Effector memory CD8-positive, alpha-beta T cell (primary cell): Measurements from ENCODE around the gene IQCK.

ENCODE experiments used
- ATAC-seq: fragments of 150-1000 bp; cut with Tn5 transposase; replicated peaks from 2 replicates; pipeline ENCODE4 v1.10.0; 2021; ENCODE audit warnings: mild to moderate bottlenecking, moderate library complexity
- DNase-seq, 3 experiments: peaks; one replicate each; pipeline ENCODE4 v3.0.0; 2021
- H3K27ac Mint-ChIP-seq, 2 donors: one replicate each; pipeline ENCODE4 v1.8.0; 2022; ENCODE audit warnings: mild to moderate bottlenecking in 2 of 2, mixed read lengths in 2 of 2, moderate library complexity in 2 of 2
- H3K27me3 Mint-ChIP-seq, 2 donors: one replicate each; pipeline ENCODE4 v1.8.0; 2022; ENCODE audit warnings: mixed read lengths in 2 of 2
- H3K36me3 Mint-ChIP-seq: one replicate; pipeline ENCODE4 v1.8.0; 2022; ENCODE audit warnings: mild to moderate bottlenecking, moderate library complexity, mixed read lengths; ENCODE audit not compliant: insufficient read depth
- H3K4me1 Mint-ChIP-seq, 2 donors: one replicate each; pipeline ENCODE4 v1.8.0; 2022; ENCODE audit warnings: low read depth in 2 of 2, mixed read lengths in 2 of 2
- H3K4me3 Mint-ChIP-seq, 2 donors: one replicate each; pipeline ENCODE4 v1.8.0; 2022; ENCODE audit warnings: mild to moderate bottlenecking in 2 of 2, mixed read lengths in 2 of 2, moderate library complexity in 2 of 2
- H3K9me3 Mint-ChIP-seq, 2 donors: one replicate each; pipeline ENCODE4 v1.8.0; 2022; ENCODE audit warnings: mixed read lengths in 2 of 2

Gene IQCK

DNA sequence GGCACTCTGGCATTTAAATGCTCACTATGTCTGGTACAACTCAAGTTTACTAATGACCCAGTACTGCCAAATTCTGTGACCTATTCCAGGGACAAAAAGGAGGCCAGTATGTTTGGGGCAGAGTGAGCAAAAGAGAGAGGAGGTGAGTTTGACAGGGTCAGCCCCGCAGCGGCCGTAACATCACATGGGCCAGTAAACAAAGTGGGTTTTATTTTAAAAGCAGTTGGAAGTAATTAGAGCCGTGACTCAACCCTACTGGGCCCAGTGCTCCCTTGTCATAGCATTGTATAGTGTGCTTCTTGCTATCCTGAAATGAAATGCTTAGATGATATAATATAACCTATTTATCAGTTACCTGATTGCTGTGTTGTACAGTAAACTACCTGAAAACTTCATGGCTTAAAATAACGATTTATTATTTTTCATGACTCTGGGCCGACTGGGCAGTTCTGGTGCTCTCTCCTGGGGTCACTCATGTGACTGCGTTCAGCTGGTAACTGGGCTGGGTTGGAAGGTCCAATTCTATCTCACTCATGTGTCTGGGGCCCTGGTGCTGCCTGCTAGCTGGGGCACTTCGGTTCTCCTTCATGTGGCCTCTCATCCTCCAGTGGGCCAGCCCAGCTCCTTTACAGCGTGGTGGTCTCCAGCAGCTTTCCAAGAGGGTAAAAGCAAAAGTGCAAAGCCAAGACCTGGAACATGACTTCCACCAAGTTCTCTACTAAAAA, 27.4 kb downstream of the IQCK start:
- ATAC-seq: no peak
- Mint-ChIP-seq H3K9me3 (no peaks in the 10 kb centered on the region), H3K36me3 (no peaks in the 10 kb centered on the region)

DNA sequence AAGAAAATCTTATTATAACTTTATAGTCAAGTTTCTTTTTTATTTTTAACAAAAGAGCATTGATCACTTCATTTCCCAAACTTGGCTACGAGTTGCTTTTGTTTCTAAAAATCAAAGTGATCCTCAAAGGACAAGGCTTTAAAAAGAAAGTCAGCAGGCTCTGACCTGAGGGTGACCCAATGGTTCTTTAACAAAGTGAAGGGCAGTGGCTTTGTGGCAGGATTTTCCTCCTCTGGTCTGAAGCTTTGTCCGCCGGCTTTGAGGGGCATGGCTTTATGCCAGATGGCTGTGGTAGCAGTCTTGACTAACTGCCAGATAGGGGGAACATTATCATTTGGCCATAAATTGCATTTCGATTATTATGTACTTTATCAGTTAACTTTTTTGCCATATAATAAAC, 28.5 kb downstream of the IQCK start:
- Mint-ChIP-seq H3K27me3 (no peaks in the 10 kb centered on the region), H3K27ac (no peak overlapping the region), H3K9me3 (no peaks in the 10 kb centered on the region), H3K4me1 (no peaks in the 10 kb centered on the region), H3K4me3 (no peak overlapping the region), H3K36me3 (no peaks in the 10 kb centered on the region)
- ATAC-seq (no peak), DNase-seq (no peak)

More for the DNA sequence above, 27.4 kb downstream of the IQCK start:
- H3K27me3 Mint-ChIP-seq: no peaks in the 10 kb centered on the region
- no peak overlapping the region for H3K4me3 Mint-ChIP-seq
- DNase-seq: no peak
- no peaks in the 10 kb centered on the region for H3K4me1 Mint-ChIP-seq
- no peak overlapping the region for H3K27ac Mint-ChIP-seq

DNA sequence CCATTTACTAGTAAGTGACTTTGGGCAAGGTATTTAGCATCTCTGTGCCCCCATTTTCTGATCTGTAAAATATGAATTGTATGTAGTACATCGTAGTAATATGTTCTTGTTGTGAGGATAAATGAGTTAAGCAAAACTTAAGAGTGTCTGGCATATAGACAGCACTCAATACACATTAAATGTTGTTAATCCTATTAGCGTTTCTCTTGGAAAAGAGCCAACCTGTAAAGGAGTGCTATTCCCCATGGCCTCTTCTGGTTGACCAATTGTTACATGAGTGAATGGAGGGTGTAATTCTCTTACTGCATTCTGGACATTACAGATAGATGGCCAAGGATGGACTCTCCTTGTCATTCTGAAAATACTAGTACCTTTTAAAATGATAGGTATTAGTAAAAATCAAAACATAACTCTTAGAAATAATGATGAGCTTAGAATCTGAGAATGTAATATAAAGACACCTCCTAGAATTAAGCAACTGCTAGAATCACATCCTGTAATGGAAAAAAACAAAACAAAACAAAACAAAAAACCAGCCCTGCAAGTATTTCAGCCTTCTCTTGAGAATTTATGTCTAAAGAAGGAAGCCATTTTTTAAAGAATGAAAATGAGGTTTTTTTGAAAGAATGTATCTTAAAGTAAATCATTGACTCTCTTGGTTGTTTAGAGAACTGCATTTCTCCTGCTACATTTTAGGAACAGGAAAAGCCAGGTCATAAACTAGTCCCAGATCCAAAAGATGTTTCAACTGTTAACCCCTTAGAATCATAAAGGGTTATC, 30.5 kb downstream of the IQCK start:
- Mint-ChIP-seq H3K27ac (no peak overlapping the region), H3K36me3 (no peaks in the 10 kb centered on the region), H3K9me3 (no peaks in the 10 kb centered on the region), H3K27me3 (no peaks in the 10 kb centered on the region), H3K4me3 (no peak overlapping the region), H3K4me1 (no peaks in the 10 kb centered on the region)
- DNase-seq (no peak), ATAC-seq (no peak)

DNA sequence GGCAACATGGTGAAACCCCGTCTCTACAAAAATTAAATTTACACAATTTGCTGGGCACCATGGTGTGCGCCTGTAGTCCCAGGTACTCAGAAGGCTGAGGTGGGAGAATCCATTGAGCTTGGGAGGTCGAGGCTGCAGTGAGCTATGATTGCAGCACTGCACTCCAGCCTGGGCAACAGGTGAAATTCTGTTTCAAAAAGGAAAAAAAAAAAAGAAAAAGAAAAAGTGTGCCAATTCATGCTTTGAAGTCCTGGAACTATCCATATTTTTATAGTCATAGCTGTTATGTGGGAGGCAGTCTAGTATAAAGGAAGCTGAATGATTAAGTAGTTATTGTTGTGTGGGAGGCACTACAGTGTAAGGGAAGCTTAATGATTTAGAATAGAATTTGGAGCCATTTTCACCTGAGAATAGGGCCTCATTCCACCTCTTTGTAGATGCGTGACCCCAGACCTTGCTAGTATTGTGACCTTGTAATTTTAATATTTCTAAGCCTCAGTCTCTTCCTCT, 31.6 kb downstream of the IQCK start:
- H3K4me1 Mint-ChIP-seq: no peaks in the 10 kb centered on the region
- no peak overlapping the region for H3K27ac Mint-ChIP-seq
- H3K36me3 Mint-ChIP-seq: no peaks in the 10 kb centered on the region
- DNase-seq (no peak), ATAC-seq (no peak)
- no peaks in the 10 kb centered on the region for H3K9me3 Mint-ChIP-seq
- H3K27me3 Mint-ChIP-seq: no peaks in the 10 kb centered on the region
- H3K4me3 Mint-ChIP-seq: no peak overlapping the region

DNA sequence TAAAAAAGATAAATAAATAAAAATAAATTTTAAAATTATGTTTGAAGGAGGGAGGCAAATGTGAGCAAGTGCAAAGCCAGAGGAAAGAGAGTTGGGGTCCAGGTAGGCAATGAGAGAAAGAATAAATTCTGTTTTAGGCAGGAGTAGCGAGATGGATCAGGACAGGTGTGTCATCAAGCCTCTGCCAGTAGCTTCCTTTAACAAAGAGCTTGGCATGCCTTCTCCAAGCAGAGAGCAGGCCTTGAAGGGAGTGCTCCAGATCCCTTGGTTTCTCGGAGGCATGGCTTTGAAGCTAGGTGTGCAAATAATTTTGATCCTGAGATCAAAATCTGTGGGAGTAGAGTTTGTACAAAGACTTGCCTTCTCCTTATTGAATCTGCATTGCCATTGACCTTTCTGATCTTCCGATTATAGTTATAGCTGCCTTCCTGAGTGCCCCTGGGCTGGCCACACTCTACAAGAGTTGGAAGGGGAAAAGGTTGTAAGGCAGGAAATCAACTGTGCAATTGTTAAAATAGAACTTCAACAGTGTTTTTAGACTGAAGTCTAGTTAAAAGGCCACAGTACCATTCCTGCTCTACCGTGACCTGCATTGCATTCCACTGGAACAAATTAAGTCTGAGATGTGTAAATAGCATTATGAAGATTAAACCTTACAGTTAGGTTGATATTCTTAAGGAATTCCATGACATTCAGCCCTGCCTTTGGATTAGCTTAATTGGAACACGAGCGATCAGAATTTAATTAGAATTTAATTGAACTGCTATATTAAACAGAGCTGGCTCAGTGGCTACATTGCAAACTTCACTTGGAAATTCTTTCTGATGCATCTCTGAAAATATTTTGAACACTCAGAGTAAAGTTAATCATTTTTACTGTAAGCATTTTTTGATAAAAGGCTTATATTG, 33.7 kb downstream of the IQCK start:
- DNase-seq (no peak), ATAC-seq (no peak)
- no peak overlapping the region for H3K4me3 Mint-ChIP-seq
- H3K36me3 Mint-ChIP-seq: peaks cover 3% of the 10 kb centered on the region
- H3K27me3 Mint-ChIP-seq: no peaks in the 10 kb centered on the region
- no peak overlapping the region for H3K27ac Mint-ChIP-seq
- H3K9me3 Mint-ChIP-seq: no peaks in the 10 kb centered on the region
- no peaks in the 10 kb centered on the region for H3K4me1 Mint-ChIP-seq

DNA sequence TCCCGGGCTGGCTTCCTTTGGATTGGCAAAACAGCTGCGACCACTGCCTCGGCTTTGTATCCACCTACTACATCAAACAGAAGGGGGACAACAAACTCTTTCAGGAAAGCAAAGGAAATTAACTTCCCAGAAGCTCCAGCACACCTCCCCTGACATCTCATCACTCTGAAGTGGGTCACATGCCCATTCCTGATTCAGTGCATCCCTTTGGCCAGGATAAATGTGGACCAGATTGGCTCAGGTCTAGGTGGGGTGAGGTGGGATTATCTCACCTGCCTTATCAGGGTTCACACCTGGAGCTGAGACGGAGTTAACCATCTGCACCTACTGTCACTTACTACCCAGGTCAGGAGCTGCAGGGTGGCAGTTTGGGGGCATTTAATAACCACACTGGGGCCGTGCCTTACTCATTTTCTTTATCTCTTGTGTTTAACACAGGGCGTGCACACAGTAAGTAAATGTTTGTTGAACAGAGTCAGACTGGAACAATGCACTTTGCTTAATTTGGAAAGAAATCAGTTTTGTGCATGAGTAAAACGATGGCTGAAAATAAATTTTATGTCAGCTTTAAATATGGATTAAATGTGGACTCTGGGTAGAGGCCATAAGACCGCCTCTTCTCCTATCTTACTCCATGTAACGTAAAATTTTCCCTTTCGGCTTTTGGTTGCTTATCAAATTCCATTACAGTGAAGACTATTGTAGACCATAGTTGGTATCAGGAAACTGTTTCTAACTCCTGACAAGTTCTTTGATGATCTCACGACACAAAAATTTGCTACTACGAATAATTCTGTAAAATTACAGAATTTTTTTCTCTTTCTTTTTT, 36.0 kb downstream of the IQCK start:
- no peaks in the 10 kb centered on the region for H3K27me3 Mint-ChIP-seq
- H3K9me3 Mint-ChIP-seq: no peaks in the 10 kb centered on the region
- no peak overlapping the region for H3K4me3 Mint-ChIP-seq
- H3K4me1 Mint-ChIP-seq: no peaks in the 10 kb centered on the region
- DNase-seq: no peak
- H3K27ac Mint-ChIP-seq: no peak overlapping the region
- peaks cover 3% of the 10 kb centered on the region for H3K36me3 Mint-ChIP-seq
- ATAC-seq: no peak

DNA sequence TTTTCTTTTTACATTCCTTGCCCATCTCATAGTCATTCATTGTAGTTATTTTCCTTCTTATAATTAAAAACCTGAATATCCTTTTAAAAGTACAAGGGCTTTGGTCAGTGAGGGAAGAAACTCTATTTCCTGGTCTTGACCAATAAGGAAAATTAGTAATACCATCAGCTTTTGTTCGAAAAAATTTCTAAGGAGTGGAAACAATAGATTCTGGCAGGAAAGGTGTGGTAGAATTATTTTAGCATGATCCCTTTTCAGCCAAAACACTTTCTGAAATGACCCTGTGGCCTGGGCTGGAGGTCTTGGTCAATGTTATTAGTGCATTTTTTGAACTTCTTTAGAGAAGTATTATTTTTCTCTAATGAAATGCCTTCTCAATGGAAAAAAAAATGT, 36.6 kb downstream of the IQCK start:
- no peak for DNase-seq
- Mint-ChIP-seq H3K27me3 (no peaks in the 10 kb centered on the region), H3K4me1 (no peaks in the 10 kb centered on the region), H3K9me3 (no peaks in the 10 kb centered on the region), H3K27ac (peak overlapping the region in 1 of 2 donors; percentile 44), H3K4me3 (no peak overlapping the region), H3K36me3 (peaks cover 3% of the 10 kb centered on the region)
- ATAC-seq: no peak

DNA sequence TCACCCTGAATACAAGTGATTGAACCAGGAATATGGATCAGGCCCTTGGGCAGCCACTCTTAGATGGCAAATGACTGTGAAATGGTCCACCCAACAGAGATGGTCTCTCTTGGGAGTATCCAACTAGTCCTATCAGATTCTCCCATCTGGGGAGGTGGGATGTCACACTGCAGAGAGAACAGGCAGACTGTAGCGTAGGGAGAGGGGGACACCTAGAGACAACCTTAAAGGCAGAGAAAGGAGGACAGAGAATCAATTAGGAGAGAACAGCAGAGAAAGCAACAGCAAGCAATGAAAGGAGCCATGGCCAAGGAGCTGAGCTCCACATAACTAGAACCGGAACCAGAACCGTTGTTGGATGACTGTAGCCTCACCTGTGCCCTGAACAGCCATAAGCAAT, 37.2 kb downstream of the IQCK start:
- Mint-ChIP-seq H3K27ac (peak overlapping the region in 1 of 2 donors; percentile 44), H3K4me3 (no peak overlapping the region), H3K4me1 (no peaks in the 10 kb centered on the region), H3K36me3 (peaks cover 3% of the 10 kb centered on the region), H3K27me3 (no peaks in the 10 kb centered on the region), H3K9me3 (no peaks in the 10 kb centered on the region)
- ATAC-seq (no peak), DNase-seq (no peak)

DNA sequence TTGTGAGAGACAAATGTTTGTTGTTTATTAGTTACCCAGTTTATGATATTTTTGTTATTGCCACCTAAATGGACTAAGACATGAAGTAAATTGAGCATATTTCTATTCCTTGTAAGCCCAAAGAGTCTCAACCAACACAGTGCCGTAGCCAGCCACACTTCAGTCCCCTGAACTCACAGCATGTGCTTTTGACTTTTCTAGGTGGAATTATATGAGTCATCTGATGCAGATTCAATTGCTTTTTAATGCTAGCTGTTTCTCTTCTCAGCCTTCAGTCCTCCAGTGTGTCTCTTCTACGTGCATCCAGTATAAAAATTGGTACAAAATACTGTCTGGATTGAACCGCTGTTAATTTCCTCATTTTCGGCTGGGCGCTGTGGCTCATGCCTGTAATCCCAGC, 39.0 kb downstream of the IQCK start:
- no peak for ATAC-seq
- no peak overlapping the region for H3K27ac Mint-ChIP-seq
- H3K36me3 Mint-ChIP-seq: peaks cover 3% of the 10 kb centered on the region
- no peaks in the 10 kb centered on the region for H3K27me3 Mint-ChIP-seq
- no peak overlapping the region for H3K4me3 Mint-ChIP-seq
- no peaks in the 10 kb centered on the region for H3K9me3 Mint-ChIP-seq
- DNase-seq: no peak
- H3K4me1 Mint-ChIP-seq: no peaks in the 10 kb centered on the region

DNA sequence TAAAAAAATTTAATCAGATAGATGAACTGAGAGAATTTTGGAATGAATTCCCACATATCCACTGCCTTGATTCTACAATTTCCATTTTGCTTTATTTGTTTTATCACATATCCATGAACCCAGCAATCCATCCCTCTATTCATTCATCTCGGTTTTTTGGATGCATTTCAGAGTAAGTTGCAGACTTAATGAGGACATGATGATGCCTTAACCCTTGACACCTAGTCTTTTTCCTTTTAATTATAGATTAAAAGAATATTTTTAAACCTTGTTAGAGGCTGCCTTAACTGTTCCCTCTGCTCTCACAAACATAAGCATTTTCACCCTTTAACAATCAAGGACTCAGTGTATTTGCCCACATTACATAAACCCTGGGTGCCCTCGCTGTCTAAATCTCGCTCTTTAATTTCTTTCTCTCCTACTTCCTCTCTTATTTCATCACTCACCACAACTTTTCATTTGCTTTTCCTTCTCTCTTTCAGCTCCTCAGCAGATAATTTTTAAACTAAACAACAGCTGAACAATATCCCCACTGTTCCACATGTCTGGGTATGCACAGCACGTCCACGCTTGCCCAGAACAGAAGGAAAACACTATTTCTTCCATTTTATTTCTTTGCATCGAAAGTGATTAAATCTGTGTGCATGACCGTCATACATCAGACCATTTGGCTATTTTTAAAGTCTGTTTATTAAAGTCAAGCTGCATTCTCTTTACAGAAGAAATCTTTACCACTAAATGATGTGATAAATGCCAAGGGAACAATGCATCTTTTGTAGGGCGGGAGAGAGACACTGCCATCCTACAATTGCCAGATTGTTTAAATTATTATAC, 39.9 kb downstream of the IQCK start:
- no peaks in the 10 kb centered on the region for H3K4me1 Mint-ChIP-seq
- peaks cover 3% of the 10 kb centered on the region for H3K36me3 Mint-ChIP-seq
- no peaks in the 10 kb centered on the region for H3K9me3 Mint-ChIP-seq
- H3K27me3 Mint-ChIP-seq: no peaks in the 10 kb centered on the region
- no peak overlapping the region for H3K27ac Mint-ChIP-seq
- DNase-seq (no peak), ATAC-seq (no peak)
- no peak overlapping the region for H3K4me3 Mint-ChIP-seq

DNA sequence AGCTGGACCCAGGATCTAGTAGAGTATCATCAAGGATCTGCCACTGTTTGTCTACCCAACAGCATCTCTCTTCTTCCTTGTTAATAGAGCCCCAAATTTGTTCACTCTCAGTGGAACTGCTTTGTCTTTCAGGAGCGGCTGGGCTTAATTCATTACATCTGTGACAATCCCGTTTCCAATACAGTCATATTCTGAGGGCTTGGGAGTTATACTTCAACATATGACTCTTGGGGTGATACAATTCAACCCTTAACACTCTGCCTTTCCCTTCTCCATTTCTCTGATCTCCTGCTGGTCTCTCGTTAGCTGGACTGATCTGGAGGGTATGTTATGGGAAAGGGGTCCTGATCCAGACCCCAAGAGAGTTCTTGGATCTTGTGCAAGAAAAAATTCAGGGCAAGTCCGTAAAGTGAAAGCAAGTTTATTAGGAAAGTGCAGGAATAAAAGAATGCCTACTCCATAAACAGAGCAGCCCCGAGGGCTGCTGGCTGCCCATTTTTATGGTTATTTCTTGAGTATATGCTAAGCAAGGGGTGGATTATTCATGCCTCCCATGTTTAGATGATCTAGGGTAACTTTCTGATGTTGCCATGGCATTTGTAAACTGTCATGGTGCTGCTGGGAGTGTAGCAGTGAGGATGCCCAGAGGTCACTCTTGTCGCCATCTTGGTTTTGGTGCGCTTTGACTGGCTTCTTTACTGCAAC, 42.4 kb downstream of the IQCK start:
- DNase-seq: no peak
- H3K27ac Mint-ChIP-seq: no peak overlapping the region
- no peaks in the 10 kb centered on the region for H3K9me3 Mint-ChIP-seq
- H3K4me3 Mint-ChIP-seq: no peak overlapping the region
- no peaks in the 10 kb centered on the region for H3K4me1 Mint-ChIP-seq
- ATAC-seq: no peak
- no peaks in the 10 kb centered on the region for H3K27me3 Mint-ChIP-seq
- H3K36me3 Mint-ChIP-seq: no peaks in the 10 kb centered on the region
